ENCODE results near the gene KRTAP19-6. TPM values are rescaled to one million over a fixed set of nuclear protein-coding genes. Genes with fewer than 3 reads are reported as not detected.

KRTAP19-6 gene
- total RNA-seq, 4 donors from 2014 or later = not detected

DNA sequence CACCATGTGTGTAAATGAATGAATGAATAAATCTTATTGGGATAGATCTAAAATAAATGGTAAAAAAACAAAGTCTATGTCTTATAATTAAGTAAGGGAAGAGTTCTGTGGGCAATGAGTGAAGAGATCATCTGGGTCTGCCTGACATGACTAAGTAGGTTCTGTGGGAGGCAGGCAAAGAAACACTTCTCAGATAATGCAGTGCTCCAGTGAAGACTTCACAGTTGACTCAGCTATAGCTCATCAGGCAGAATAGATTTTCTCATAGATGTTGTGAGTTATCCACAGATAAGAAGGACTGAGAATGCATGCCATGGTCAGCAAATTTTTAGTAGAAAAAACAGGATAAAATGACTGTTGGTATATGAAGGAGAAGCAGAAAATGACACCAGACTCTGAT is 36.1 kb upstream of the KRTAP19-6 start:
- TF ChIP-seq POLR2A (IDR thresholded peaks at IDR 0.05) = no peak
- TF ChIP-seq, protein P1, sequence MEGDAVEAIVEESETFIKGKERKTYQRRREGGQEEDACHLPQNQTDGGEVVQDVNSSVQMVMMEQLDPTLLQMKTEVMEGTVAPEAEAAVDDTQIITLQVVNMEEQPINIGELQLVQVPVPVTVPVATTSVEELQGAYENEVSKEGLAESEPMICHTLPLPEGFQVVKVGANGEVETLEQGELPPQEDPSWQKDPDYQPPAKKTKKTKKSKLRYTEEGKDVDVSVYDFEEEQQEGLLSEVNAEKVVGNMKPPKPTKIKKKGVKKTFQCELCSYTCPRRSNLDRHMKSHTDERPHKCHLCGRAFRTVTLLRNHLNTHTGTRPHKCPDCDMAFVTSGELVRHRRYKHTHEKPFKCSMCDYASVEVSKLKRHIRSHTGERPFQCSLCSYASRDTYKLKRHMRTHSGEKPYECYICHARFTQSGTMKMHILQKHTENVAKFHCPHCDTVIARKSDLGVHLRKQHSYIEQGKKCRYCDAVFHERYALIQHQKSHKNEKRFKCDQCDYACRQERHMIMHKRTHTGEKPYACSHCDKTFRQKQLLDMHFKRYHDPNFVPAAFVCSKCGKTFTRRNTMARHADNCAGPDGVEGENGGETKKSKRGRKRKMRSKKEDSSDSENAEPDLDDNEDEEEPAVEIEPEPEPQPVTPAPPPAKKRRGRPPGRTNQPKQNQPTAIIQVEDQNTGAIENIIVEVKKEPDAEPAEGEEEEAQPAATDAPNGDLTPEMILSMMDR (IDR thresholded peaks at IDR 0.05 in 4 of 5, conservative IDR thresholded peaks at IDR 0.05 in 1 of 5) = no peak
- in situ Hi-C loops (cut with MboI; ENCODE audit: low sequenced_read_pairs in 4 of 4) = no loop called here
- H3K27ac ChIP-seq = no peak overlapping the region
- H3K9me3 ChIP-seq = no peaks in the 10 kb centered on the region
- no peak for ATAC-seq
- H3K27me3 ChIP-seq = no peaks in the 10 kb centered on the region
- no peaks in the 10 kb centered on the region for H3K36me3 ChIP-seq
- intact Hi-C loops (cut with DNase I; ENCODE audit: low total_unique reads) = no loop called here
- no peak overlapping the region for H3K4me3 ChIP-seq
- no peak for DNase-seq
- H3K4me1 ChIP-seq = no peaks in the 10 kb centered on the region

GRCh38 chr21:30567617-30568016 is 26.0 kb upstream of the KRTAP19-6 start:
- H3K4me3 ChIP-seq = no peak overlapping the region
- DNase-seq (no peak), ATAC-seq (no peak)
- no peaks in the 10 kb centered on the region for H3K27me3 ChIP-seq
- no peaks in the 10 kb centered on the region for H3K4me1 ChIP-seq
- in situ Hi-C loops (cut with MboI; ENCODE audit: low sequenced_read_pairs in 4 of 4) = no loop called here
- no peak overlapping the region for H3K27ac ChIP-seq
- intact Hi-C loops (cut with DNase I; ENCODE audit: low total_unique reads) = no loop called here
- H3K36me3 ChIP-seq = no peaks in the 10 kb centered on the region
- H3K9me3 ChIP-seq = no peaks in the 10 kb centered on the region
- TF ChIP-seq, protein P1 (IDR thresholded peaks at IDR 0.05 in 4 of 5, conservative IDR thresholded peaks at IDR 0.05 in 1 of 5) = no peak
- TF ChIP-seq POLR2A (IDR thresholded peaks at IDR 0.05) = no peak

- Histone ChIP-seq H3K27me3 (no peaks in the 10 kb centered on the region), H3K36me3 (no peaks in the 10 kb centered on the region), H3K4me3 (no peak overlapping the region), H3K27ac (no peak overlapping the region), H3K4me1 (no peaks in the 10 kb centered on the region), H3K9me3 (no peaks in the 10 kb centered on the region)
- in situ Hi-C loops (cut with MboI; ENCODE audit: low sequenced_read_pairs in 4 of 4) (no loop called here), intact Hi-C loops (cut with DNase I; ENCODE audit: low total_unique reads) (no loop called here)
- DNase-seq (no peak), ATAC-seq (no peak)
- TF ChIP-seq, protein P1 (IDR thresholded peaks at IDR 0.05 in 4 of 5, conservative IDR thresholded peaks at IDR 0.05 in 1 of 5) = no peak
- TF ChIP-seq POLR2A (IDR thresholded peaks at IDR 0.05) = no peak
Measured at GRCh38 chr21:30563630-30564029, 22.0 kb upstream of the KRTAP19-6 start.

DNA sequence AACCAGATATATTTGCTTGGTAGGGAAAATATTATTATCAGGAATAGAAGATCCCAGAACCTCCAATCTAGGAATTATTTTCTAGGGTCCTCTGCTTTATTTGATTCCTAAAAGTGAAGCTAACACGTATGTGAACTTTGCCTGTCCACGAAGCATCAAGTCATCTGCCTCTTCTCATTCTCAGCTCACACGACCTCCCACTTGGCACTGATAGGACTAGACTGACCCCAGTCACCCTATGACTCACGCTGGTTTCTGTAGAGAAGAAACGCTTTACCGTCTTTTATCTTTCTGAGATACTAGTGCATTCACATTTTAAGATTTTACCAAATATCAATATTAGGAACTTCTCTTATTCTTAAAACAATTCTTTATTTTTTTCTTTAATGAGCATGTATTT is 21.4 kb upstream of the KRTAP19-6 start:
- DNase-seq = no peak
- no peaks in the 10 kb centered on the region for H3K4me1 ChIP-seq
- in situ Hi-C loops (cut with MboI; ENCODE audit: low sequenced_read_pairs in 4 of 4) (no loop called here), intact Hi-C loops (cut with DNase I; ENCODE audit: low total_unique reads) (no loop called here)
- H3K9me3 ChIP-seq = no peaks in the 10 kb centered on the region
- no peaks in the 10 kb centered on the region for H3K36me3 ChIP-seq
- no peak for TF ChIP-seq POLR2A (IDR thresholded peaks at IDR 0.05)
- TF ChIP-seq, protein P1 (IDR thresholded peaks at IDR 0.05 in 4 of 5, conservative IDR thresholded peaks at IDR 0.05 in 1 of 5) = no peak
- H3K27ac ChIP-seq = no peak overlapping the region
- no peak for ATAC-seq
- H3K4me3 ChIP-seq = no peak overlapping the region
- no peaks in the 10 kb centered on the region for H3K27me3 ChIP-seq

DNA sequence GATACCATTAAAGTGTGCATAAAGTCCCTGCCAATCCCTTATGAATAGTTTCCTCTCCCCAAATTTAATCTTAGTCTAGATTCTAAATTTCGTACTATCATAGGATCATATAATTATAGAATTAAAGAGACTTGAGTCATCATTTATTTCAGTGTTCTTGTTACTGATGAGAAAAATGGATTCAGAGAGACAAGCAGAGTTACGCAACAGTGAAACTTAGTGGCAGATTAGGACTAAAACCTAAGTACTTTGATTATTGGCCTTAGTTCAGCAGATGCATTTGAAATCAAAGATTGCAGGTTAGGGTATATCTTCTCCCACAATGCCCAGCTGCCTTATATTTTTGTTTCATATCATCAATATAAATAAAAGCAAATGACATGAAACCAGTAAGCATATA is 20.3 kb upstream of the KRTAP19-6 start:
- intact Hi-C loops (cut with DNase I; ENCODE audit: low total_unique reads) = no loop called here
- in situ Hi-C loops (cut with MboI; ENCODE audit: low sequenced_read_pairs in 4 of 4) = no loop called here
- H3K4me3 ChIP-seq = no peak overlapping the region
- ATAC-seq (no peak), DNase-seq (no peak)
- no peaks in the 10 kb centered on the region for H3K9me3 ChIP-seq
- no peak overlapping the region for H3K27ac ChIP-seq
- no peaks in the 10 kb centered on the region for H3K36me3 ChIP-seq
- H3K27me3 ChIP-seq = no peaks in the 10 kb centered on the region
- TF ChIP-seq, protein P1 (IDR thresholded peaks at IDR 0.05 in 4 of 5, conservative IDR thresholded peaks at IDR 0.05 in 1 of 5) = no peak
- TF ChIP-seq POLR2A (IDR thresholded peaks at IDR 0.05) = no peak
- no peaks in the 10 kb centered on the region for H3K4me1 ChIP-seq

Measured in gastrocnemius medialis (tissue), 4 donors.